Activated naive CD4-positive, alpha-beta T cell treated with anti-CD3 and anti-CD28 coated beads, Interleukin-2, amount 10 ng/mL, durations not matched to agents 5 hours and 36 hours (primary cell): Measurements from ENCODE around the gene SCAMP2. TPM values are rescaled to one million over a fixed set of nuclear protein-coding genes. Genes with fewer than 3 reads are reported as not detected.
A peak's percentile ranks its signal among the peaks of the same experiment; 100 is the strongest.

Source experiments
- microRNA-seq: library from miRNA; unstranded; fragments of <30 nt; microRNA quantifications from one replicate; pipeline ENCODE4 v1.2.0, GENCODE V29; 2022; ENCODE audit warnings: borderline microRNAs expressed, borderline replicate concordance
- total RNA-seq, 2 experiments: library from RNA; stranded (reverse); gene quantifications; one replicate each; pipeline ENCODE4 v1.2.3, GENCODE V29; 2021

The SCAMP2 gene, protein sequence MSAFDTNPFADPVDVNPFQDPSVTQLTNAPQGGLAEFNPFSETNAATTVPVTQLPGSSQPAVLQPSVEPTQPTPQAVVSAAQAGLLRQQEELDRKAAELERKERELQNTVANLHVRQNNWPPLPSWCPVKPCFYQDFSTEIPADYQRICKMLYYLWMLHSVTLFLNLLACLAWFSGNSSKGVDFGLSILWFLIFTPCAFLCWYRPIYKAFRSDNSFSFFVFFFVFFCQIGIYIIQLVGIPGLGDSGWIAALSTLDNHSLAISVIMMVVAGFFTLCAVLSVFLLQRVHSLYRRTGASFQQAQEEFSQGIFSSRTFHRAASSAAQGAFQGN
- total RNA-seq: 100 to 1,000 TPM; 106 to 111 TPM

DNA sequence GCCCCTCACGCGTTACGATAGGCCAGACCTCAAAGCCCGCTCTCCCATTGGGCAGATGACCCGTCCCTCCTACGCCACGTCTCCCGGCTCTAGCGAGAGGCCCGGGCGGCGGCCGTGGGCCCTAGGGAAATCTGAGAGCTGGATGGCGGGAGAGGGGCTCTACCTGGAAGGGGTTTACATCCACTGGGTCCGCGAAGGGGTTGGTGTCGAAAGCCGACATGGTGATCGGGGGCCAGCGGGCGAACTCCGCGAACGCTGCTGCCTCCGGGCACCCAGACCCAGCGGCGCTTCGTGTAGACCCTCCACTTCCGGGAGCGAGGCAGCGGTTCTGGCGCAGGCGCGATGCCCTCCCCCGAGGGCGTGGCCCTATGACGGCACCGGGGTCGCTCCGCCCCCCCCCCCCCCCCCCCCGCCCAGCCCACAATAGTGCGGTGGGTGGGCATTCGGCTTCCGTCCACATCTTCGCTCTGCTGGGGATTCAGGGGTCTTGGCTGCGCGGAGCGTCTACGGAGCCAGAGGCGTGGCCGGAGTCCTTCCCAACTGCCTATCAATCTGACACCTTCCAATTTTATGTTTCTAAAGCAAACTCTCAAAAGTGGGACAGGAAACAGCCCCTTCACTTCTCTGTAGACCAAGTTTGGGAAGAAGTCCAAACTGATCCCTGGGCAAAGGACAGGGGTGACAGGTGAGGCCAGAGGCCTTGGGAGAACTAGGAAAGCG, at the start of gene SCAMP2:
TSS of gene SCAMP2 (minus strand) at position 330 of the 720 bp plus-strand sequence. CDS start at position 220, 110 bp downstream.

DNA sequence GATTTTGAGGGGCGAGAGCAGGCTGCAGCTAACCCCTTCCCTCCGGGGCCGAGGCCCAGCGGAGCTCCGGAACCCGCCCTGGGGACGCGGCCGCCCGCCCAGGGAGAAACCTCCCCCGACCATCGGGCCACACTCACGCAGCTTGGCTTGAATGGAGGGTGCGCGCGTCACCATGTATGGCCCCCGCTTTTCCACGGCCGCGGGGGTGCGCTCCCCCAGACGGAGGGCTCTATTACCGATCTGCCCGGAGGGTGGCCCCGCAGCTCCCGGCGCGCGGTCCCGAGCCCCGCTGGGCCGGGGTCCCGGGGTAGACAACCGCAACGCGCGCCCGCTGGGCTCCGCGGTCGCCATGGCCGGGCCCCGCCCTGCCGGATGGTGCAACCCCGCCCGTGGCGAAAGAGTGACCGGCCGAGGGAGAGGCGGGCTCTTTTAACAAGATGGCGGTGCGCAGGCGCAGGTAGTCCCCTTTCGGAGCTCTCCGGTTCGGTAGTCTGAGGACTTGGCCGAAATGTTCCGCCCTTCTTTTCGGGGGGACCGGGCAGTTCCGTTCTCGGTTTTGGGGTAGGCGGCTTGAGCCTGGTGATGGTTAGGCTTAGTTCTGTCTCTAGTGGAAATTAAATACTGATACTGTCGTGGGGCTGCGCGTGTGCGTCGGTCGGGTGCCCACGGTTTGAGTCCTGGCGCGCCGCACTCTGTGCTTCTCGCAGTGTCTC, 33.4 kb upstream of the SCAMP2 start, which contains the start of gene FAM219B:
TSS of gene FAM219B (minus strand) at position 402 of the 713 bp plus-strand sequence. CDS start at position 351, 51 bp downstream.

GRCh38 chr15:74889883-74890664, 16.9 kb upstream of the SCAMP2 start, which contains the start of gene MPI:
TSS of gene MPI (plus strand) at chr15:74890042. CDS start at chr15:74890074, 32 bp downstream.

GRCh38 chr15:74842581-74843444, 30.4 kb downstream of the SCAMP2 start, which contains the start of gene ULK3:
TSS of gene ULK3 (minus strand) at chr15:74843156. CDS start at chr15:74843105, 51 bp downstream.

DNA sequence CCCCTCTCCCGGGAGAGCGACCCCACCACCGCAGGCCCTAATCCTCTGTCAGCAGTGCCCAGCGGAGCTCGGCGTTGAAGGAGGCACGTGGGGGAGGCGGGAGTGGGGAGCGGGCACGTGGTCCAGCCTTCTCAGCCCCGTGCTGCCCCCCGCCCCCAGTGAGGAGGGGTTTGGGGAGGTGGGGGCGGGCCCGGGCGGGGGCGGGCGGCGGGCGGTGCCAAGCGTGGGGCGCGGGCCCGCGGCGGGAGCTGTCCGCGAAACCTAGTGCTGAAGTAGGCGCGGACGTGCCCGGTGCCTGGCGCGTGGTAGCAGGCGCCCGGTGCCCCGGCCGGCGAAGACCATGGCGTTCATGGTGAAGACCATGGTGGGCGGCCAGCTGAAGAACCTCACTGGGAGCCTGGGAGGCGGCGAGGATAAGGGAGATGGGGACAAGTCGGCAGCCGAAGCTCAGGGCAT, 46.8 kb downstream of the SCAMP2 start, which contains the start of gene CPLX3:
TSS of gene CPLX3 (plus strand) at position 264 of the 456 bp plus-strand sequence. CDS start at position 341, 77 bp downstream.

DNA sequence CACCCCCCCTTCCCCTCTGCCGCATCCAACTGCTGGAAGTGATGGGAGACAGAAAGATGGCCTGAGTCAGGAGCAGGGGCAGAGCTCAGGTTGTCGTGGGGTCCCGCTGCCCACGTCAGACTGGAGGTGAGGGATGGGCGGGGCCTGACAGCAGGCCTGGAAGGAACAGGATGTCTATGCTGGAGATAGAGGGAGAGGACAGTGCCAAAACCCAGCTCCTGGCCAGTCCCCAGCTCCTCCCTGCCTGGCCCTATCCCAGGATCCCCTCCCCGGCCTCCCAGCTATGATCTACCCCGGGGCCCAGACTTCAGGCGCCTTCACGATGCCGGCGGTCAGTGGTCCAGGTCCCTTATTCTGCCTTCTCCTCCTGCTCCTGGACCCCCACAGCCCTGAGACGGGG, 60.6 kb downstream of the SCAMP2 start, which contains the start of gene LMAN1L:
TSS of gene LMAN1L (plus strand) at position 303 of the 400 bp plus-strand sequence. CDS start at position 323, 20 bp downstream.

Small RNAs within 50 kb of the gene (microRNA-seq; reads per million reads assigned to microRNA genes)
- gene MIR6882: 2.3 reads per million, percentile 6 among the genes with 10 or more reads in this experiment

Other genes with a start within 250 kb of the SCAMP2 start
- gene EDC3, start 177.3 kb downstream of the SCAMP2 start, total RNA-seq: 10 to 100 TPM; 37.0 to 38.7 TPM
- gene CYP1A1, start 147.8 kb downstream of the SCAMP2 start, total RNA-seq: 1 to 10 TPM; 5.6 to 6.0 TPM
- not detected for gene CYP1A2, start 124.5 kb downstream of the SCAMP2 start, total RNA-seq
- 100 to 1,000 TPM; 313 to 324 TPM for gene CSK, start 91.3 kb downstream of the SCAMP2 start, total RNA-seq
- gene LMAN1L, start 60.5 kb downstream of the SCAMP2 start, total RNA-seq: under 1 TPM; 0.38 to 0.67 TPM
- under 1 TPM in 1 of 2 experiments, not detected in 1; 0.12 TPM for gene CPLX3, start 46.7 kb downstream of the SCAMP2 start, total RNA-seq
- gene ULK3, start 30.2 kb downstream of the SCAMP2 start, total RNA-seq: 10 to 100 TPM; 67.0 to 71.4 TPM
- gene MPI, start 16.7 kb upstream of the SCAMP2 start, total RNA-seq: 10 to 100 TPM; 94.1 to 99.3 TPM
- 10 to 100 TPM; 83.6 to 89.5 TPM for gene FAM219B, start 33.5 kb upstream of the SCAMP2 start, total RNA-seq
- 100 to 1,000 TPM; 209 to 216 TPM for gene COX5A, start 64.7 kb upstream of the SCAMP2 start, total RNA-seq
- gene RPP25, start 83.4 kb upstream of the SCAMP2 start, total RNA-seq: 1 to 10 TPM; 5.5 to 5.7 TPM
- under 1 TPM; 0.23 to 0.24 TPM for gene SCAMP5, start 122.2 kb upstream of the SCAMP2 start, total RNA-seq
- gene PPCDC, start 150.2 kb upstream of the SCAMP2 start, total RNA-seq: 10 to 100 TPM; 16.2 to 16.8 TPM